Adrenal gland (tissue), 12 donors: ENCODE data around the gene BLTP1. TPM values are rescaled to one million over a fixed set of nuclear protein-coding genes. Genes with fewer than 3 reads are reported as not detected.

Experiments used
- DNase-seq, 7 donors: peaks; one replicate each; pipeline ENCODE4 v3.0.0-alpha.2; 2019 to 2020
- H3K27ac ChIP-seq, 5 donors: fragments of 200-600 bp; sonication (generic) in 4 of 5; 1 replicate in 3 of 5; 2 replicates in 2 of 5; pipeline versions ENCODE4 v1.5.1 to v1.8.0; 2016 to 2020; ENCODE audit warnings: mild to moderate bottlenecking in 1 of 5
- H3K27me3 ChIP-seq: fragments of 200-600 bp; 2 replicates; pipeline ENCODE4 v1.8.0; 2021
- H3K36me3 ChIP-seq, 2 donors: fragments of 200-600 bp; replicated peaks in 1 of 2; 1 replicate in 1 of 2; 2 replicates in 1 of 2; pipeline versions ENCODE4 v1.5.1 to v1.8.0; 2018 to 2022
- H3K4me1 ChIP-seq, 2 donors: fragments of 200-600 bp; replicated peaks in 1 of 2; 1 replicate in 1 of 2; 2 replicates in 1 of 2; pipeline versions ENCODE4 v1.5.1 to v1.8.0; 2018 to 2021
- H3K4me3 ChIP-seq, 4 donors: fragments of 200-600 bp; sonication (generic) in 3 of 4; one replicate each; pipeline ENCODE4 v1.5.1; 2016 to 2018
- H3K9me3 ChIP-seq, 3 donors: fragments of 200-600 bp; sonication (generic) in 1 of 3; replicated peaks in 1 of 3; 1 replicate in 2 of 3; 2 replicates in 1 of 3; pipeline versions ENCODE4 v1.5.1 to v1.8.0; 2016 to 2021
- POLR2A ChIP-seq, 2 donors: fragments of 450-650 bp; IDR thresholded peaks; one replicate each; pipeline ENCODE4 v1.6.1; 2017; ENCODE audit warnings: antibody characterized with exemption in 2 of 2, mild to moderate bottlenecking in 2 of 2, moderate library complexity in 1 of 2
- WGBS, 4 donors: extraction: QIAGEN DNeasy Blood & Tissue Kit in 2 of 4; methylation state at CpG; one replicate each; pipeline versions ENCODE4 v1.1.5 to v1.1.7; 2013 to 2017; 5-methylcytosine and 5-hydroxymethylcytosine counted together
- intact Hi-C, 2 donors: fragments of 100-400 bp; cut with DNase I; formaldehyde crosslinking; loops; one replicate each; pipeline versions ENCODE4 v1.14.1 to v1.15.0; 2022 to 2023
- polyA plus RNA-seq, 3 donors: library from polyadenylated mRNA; stranded (reverse); fragments of 200-250 nt in 2 of 3; fragments of 350-450 nt in 1 of 3; fragmentation: Illumina TruSeq in 1 of 3; extraction: RNeasy Lipid Tissue Mini Kit (QIAGEN cat#74804) in 1 of 3; gene quantifications; one replicate each; pipeline ENCODE4 v1.2.3, GENCODE V29; 2013 to 2014
- total RNA-seq, 9 donors: library from RNA; depleted of rRNA in 4 of 9; stranded (reverse); fragments of >200 nt in 4 of 9; fragments of 120-200 nt in 1 of 9; fragmentation: NEBNext Ultra II Directional in 1 of 9; extraction: Animal tissue kit (Norgen Biotek cat#: 25700) in 1 of 9; gene quantifications; one replicate each; pipeline versions ENCODE4 v1.1.0 to v1.2.4, GENCODE V29; 2013 to 2023
- TF ChIP-seq, protein P1 (sequence below), 6 experiments: fragments of 450-650 bp in 4 of 6; fragments of 200-600 bp in 2 of 6; sonication (generic) in 1 of 6; IDR thresholded peaks; 1 replicate in 5 of 6; 2 replicates in 1 of 6; pipeline versions ENCODE4 v1.5.1 to v1.8.0; 2016 to 2021; ENCODE audit warnings: antibody characterized with exemption in 6 of 6, mild to moderate bottlenecking in 2 of 6, moderate library complexity in 1 of 6
- donor health status: healthy with polysubstance abuse.
- donor health status: Bipolar disorder and iron deficiency.
- donor health status: DM: yes; HTN: yes; CAD: no.
- donor health status: DM: no; HTN: no; CAD: no.
- donor health status: DM: no; HTN: no; CAD: no.
- donor health status: DM: yes; HTN: yes; CAD: no.

BLTP1 gene
- total and polyA plus RNA-seq, 12 donors = 20.2 to 112 (median 73.5) TPM

DNA sequence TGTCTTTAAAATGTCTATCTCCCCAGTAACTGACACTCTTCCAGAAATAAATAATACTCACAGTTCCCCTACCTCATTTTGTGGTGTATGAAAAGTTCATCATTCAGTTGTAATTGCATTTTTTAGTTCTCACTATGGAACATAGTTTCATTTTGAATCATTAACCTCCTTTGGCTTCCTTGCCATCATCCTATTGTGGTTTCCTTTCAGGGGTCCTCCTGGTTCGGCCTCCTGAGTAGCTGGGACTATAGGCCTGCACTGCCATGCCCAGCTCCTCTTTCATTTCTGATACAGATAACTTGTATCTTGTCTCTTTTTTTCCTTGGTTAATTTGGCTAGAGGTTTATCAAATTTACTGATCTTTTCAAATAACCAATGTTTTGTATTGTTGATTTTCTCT lies 23.1 kb upstream of the BLTP1 start:
- H3K27me3 ChIP-seq = no peaks in the 10 kb centered on the region
- TF ChIP-seq POLR2A (IDR thresholded peaks at IDR 0.05) = no peak
- TF ChIP-seq, protein P1, sequence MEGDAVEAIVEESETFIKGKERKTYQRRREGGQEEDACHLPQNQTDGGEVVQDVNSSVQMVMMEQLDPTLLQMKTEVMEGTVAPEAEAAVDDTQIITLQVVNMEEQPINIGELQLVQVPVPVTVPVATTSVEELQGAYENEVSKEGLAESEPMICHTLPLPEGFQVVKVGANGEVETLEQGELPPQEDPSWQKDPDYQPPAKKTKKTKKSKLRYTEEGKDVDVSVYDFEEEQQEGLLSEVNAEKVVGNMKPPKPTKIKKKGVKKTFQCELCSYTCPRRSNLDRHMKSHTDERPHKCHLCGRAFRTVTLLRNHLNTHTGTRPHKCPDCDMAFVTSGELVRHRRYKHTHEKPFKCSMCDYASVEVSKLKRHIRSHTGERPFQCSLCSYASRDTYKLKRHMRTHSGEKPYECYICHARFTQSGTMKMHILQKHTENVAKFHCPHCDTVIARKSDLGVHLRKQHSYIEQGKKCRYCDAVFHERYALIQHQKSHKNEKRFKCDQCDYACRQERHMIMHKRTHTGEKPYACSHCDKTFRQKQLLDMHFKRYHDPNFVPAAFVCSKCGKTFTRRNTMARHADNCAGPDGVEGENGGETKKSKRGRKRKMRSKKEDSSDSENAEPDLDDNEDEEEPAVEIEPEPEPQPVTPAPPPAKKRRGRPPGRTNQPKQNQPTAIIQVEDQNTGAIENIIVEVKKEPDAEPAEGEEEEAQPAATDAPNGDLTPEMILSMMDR (IDR thresholded peaks at IDR 0.05) = no peak
- intact Hi-C loops = no loop called here
- H3K4me1 ChIP-seq = no peaks in the 10 kb centered on the region
- 79 to 88% (median 86%) methylated on average over 1 of the region's 1 CpG for WGBS, 4 donors
- H3K27ac ChIP-seq = no peak overlapping the region
- H3K9me3 ChIP-seq = no peaks in the 10 kb centered on the region
- no peak overlapping the region for H3K4me3 ChIP-seq
- H3K36me3 ChIP-seq = no peaks in the 10 kb centered on the region
- no peak for DNase-seq

DNA sequence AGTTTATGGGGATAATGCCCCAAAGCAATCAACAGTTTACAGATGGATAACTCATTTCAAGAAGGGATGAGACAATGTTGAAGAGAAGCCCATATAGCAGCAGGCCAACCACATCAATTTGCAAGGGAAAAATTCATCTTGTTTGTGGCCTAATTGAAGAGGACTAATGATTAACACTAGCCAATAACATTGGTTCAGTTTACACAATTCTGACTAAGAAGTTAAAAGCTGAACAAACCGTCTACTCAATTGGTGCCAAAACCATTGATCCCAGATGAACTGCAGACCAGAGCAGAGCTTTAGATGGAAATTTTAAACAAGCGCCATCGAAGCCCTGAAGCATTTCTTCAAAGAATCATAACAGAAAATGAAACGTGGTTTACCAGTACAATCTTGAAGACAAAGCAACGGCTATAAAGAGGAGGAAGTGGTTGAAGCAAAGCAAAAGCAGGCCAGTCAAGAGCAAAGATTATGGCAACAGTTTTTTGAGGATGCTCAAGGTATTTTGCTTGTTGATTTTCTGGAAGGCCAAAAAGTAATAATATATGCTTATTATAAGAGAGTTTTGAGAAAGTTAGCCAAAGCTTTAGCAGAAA lies 20.5 kb upstream of the BLTP1 start:
- no peak for DNase-seq
- TF ChIP-seq, protein P1 (IDR thresholded peaks at IDR 0.05) = no peak
- TF ChIP-seq POLR2A (IDR thresholded peaks at IDR 0.05) = no peak
- intact Hi-C loops = no loop called here
- no peaks in the 10 kb centered on the region for H3K27me3 ChIP-seq
- no peaks in the 10 kb centered on the region for H3K9me3 ChIP-seq
- H3K4me3 ChIP-seq = no peak overlapping the region
- no peaks in the 10 kb centered on the region for H3K36me3 ChIP-seq
- no peaks in the 10 kb centered on the region for H3K4me1 ChIP-seq
- no peak overlapping the region for H3K27ac ChIP-seq
- 80 to 83% (median 82%) methylated on average over 5 of the region's 5 CpGs for WGBS, 4 donors

DNA sequence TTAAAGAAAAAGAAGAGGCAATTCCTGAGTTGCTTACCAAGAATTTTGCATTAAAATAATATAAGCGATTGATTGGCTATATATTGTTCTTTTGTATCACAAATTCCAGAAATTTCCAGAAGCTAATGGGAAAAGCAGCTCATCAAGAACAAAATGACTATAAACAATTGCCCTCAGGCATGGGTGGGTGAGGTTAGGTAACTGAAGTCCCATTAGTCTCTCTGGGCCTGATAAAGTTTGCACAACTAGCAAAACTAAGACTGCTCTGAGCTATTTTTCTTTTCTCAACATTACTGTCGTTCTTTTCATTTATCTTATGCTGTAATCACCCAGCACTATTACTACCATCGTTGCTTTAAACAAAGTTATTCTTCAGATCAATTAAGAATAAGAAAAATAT lies 19.2 kb upstream of the BLTP1 start:
- 58 to 72% (median 68%) methylated on average over 3 of the region's 3 CpGs for WGBS, 4 donors
- TF ChIP-seq POLR2A (IDR thresholded peaks at IDR 0.05) = no peak
- TF ChIP-seq, protein P1 (IDR thresholded peaks at IDR 0.05) = no peak
- no peak for DNase-seq
- H3K27ac ChIP-seq = no peak overlapping the region
- H3K4me1 ChIP-seq = no peaks in the 10 kb centered on the region
- no peak overlapping the region for H3K4me3 ChIP-seq
- H3K9me3 ChIP-seq = no peaks in the 10 kb centered on the region
- intact Hi-C loops = no loop called here
- H3K36me3 ChIP-seq = no peaks in the 10 kb centered on the region
- no peaks in the 10 kb centered on the region for H3K27me3 ChIP-seq

DNA sequence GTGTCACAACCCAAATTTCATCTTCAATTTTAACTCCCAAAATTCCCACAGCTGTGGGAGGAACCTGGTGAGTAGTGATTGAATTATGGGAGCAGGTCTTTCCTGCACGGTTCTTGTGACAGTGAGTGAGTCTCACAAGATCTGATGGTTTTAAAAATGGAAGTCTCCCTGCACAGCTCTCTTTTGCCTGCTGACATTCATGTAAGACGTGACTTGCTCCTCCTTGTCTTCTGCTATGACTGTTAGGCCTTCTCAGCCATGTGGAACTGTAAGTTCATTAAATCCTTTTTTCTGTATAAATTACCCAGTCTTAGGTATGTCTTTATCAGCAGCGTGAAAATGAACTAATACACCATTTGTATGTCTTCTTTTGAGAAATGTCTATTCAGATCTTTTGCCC lies 13.0 kb upstream of the BLTP1 start:
- Histone ChIP-seq H3K27ac (no peak overlapping the region), H3K9me3 (no peaks in the 10 kb centered on the region), H3K4me1 (no peaks in the 10 kb centered on the region), H3K27me3 (no peaks in the 10 kb centered on the region), H3K36me3 (no peaks in the 10 kb centered on the region), H3K4me3 (no peak overlapping the region)
- intact Hi-C loops = no loop called here
- TF ChIP-seq, protein P1 (IDR thresholded peaks at IDR 0.05) = no peak
- no peak for TF ChIP-seq POLR2A (IDR thresholded peaks at IDR 0.05)
- DNase-seq = no peak
- WGBS, 4 donors = 79 to 82% (median 81%) methylated on average over 3 of the region's 3 CpGs
